Progenitor cell of endocrine pancreas (in vitro differentiated cells): ENCODE results near the gene FLOT2. TPM values are rescaled to one million over a fixed set of nuclear protein-coding genes. Genes with fewer than 3 reads are reported as not detected.
"Not testable (repeated sequence)": the region's sequence is repeated elsewhere in the genome, so short reads cannot be mapped to it uniquely, and the experiment has no call there.

ENCODE experiments used
- DNase-seq: peaks from one replicate; pipeline ENCODE4 v3.0.0; 2021; ENCODE audit warnings: low spot score; ENCODE audit not compliant: unreplicated experiment
- H3K27ac Mint-ChIP-seq: 2 replicates; pipeline ENCODE4 v1.8.0; 2021; ENCODE audit warnings: mild to moderate bottlenecking, moderate library complexity, mixed read lengths
- H3K27me3 Mint-ChIP-seq: 2 replicates; pipeline ENCODE4 v1.8.0; 2021; ENCODE audit warnings: mixed read lengths
- H3K36me3 Mint-ChIP-seq: 2 replicates; pipeline ENCODE4 v1.8.0; 2022; ENCODE audit warnings: mixed read lengths; ENCODE audit not compliant: insufficient read depth
- H3K4me1 Mint-ChIP-seq: 2 replicates; pipeline ENCODE4 v1.8.0; 2021; ENCODE audit warnings: low read depth, mixed read lengths
- H3K4me3 Mint-ChIP-seq: 2 replicates; pipeline ENCODE4 v1.8.0; 2021; ENCODE audit warnings: low read depth, mild to moderate bottlenecking, moderate library complexity, mixed read lengths
- H3K9me3 Mint-ChIP-seq: 2 replicates; pipeline ENCODE4 v1.8.0; 2021; ENCODE audit warnings: low read depth, mixed read lengths
- total RNA-seq: library from RNA; stranded (reverse); gene quantifications from 2 replicates; pipeline ENCODE4 v1.2.1, GENCODE V29; 2021
- TF ChIP-seq, protein P1 (sequence below): fragments of 200-600 bp; sonication (generic); IDR thresholded peaks from one replicate; pipeline ENCODE4 v1.5.0; 2021; ENCODE audit warnings: antibody characterized with exemption, mild to moderate bottlenecking; ENCODE audit not compliant: unreplicated experiment

The FLOT2 gene
- total RNA-seq, 1 donor from 2014 or later = 131 TPM

DNA sequence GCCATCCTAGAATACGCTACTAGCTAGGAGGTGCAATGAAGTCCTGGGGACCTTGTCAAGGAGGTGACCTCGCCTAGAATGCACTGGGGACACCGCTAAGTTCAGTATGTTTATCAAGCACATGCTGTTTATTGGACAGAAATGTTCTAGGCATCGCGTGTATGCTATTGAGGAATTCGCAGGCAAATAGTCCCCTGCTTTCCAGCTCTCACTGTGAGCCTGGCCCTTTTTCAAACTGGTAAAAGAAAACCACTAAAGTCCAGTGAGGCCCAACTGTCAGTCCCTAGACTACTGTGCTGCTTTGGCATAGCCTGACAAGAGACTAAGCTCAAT lies 53.8 kb downstream of the FLOT2 start:
- H3K9me3 Mint-ChIP-seq = no peaks in the 10 kb centered on the region
- DNase-seq = no peak
- peaks cover 10% of the 10 kb centered on the region for H3K4me1 Mint-ChIP-seq
- H3K4me3 Mint-ChIP-seq = peak overlapping the region; percentile 21
- TF ChIP-seq, protein P1, sequence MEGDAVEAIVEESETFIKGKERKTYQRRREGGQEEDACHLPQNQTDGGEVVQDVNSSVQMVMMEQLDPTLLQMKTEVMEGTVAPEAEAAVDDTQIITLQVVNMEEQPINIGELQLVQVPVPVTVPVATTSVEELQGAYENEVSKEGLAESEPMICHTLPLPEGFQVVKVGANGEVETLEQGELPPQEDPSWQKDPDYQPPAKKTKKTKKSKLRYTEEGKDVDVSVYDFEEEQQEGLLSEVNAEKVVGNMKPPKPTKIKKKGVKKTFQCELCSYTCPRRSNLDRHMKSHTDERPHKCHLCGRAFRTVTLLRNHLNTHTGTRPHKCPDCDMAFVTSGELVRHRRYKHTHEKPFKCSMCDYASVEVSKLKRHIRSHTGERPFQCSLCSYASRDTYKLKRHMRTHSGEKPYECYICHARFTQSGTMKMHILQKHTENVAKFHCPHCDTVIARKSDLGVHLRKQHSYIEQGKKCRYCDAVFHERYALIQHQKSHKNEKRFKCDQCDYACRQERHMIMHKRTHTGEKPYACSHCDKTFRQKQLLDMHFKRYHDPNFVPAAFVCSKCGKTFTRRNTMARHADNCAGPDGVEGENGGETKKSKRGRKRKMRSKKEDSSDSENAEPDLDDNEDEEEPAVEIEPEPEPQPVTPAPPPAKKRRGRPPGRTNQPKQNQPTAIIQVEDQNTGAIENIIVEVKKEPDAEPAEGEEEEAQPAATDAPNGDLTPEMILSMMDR = no peak
- H3K27ac Mint-ChIP-seq = peak overlapping the region; percentile 45
- H3K36me3 Mint-ChIP-seq = no peaks in the 10 kb centered on the region
- no peaks in the 10 kb centered on the region for H3K27me3 Mint-ChIP-seq

DNA sequence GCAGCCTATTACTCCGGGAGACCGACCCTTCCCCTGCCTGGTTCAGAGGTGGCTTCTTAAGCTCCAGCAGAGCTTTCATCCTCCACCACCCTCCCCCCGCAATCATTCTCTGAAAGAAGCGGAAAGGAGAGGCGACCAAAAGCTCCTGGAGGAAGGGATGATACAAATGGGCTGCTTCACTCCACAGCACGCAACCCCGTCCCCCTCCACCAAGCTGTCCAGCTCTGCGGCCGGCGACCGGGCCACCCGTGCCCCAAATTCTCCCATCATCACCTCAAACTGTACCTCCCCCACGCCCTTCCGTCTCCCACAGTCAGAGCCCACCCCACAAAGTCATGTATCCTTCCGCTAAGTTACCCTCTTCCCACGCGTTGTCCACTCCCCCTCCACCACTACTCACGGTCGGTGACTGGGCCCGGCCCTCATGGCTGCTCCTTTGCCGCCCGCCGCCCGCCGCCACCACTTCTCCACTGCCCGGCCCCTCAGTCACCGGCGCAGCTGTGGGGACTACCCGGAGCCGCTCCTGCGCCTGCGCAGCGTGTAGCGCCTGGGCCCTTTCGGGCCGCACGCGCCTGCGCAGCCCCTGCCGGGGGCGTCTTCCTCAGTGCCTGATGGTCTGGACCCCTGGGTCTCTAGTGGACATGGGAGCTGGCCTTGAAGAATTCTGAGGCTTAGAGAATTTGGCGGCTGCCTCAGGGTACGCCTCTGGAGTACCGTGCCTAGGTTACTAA lies 55.1 kb downstream of the FLOT2 start, which contains the start of gene FAM222B:
Gene FAM222B (minus strand): TSS at position 509 of the 731 bp plus-strand sequence. CDS start 76,123 bp downstream, outside the sequence.
- DNase-seq = peak; percentile 86
- H3K9me3 Mint-ChIP-seq = no peaks in the 10 kb centered on the region

DNA sequence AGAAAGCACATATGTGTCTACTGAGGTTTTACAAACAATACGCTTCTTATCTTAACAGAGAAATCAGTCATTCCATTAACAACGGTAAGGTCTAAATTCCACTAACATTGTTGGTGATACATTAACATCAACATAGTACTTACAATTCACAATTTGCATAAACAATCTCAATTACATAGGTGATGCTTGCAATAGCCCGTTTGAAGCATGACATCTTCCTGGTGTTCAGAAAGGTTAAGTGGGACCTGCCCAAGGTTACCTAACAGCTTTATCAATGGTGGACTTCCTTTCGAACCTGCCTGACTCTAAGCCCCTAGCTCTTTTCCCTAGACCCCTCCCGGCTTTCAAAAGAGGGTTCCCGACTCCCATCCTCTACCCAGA lies 55.6 kb downstream of the FLOT2 start:
- no peaks in the 10 kb centered on the region for H3K9me3 Mint-ChIP-seq
- peak overlapping the region; percentile 91 for H3K4me3 Mint-ChIP-seq
- H3K36me3 Mint-ChIP-seq = no peaks in the 10 kb centered on the region
- TF ChIP-seq, protein P1 = no peak
- no peak for DNase-seq
- peak overlapping the region; percentile 98 for H3K27ac Mint-ChIP-seq
- peaks cover 10% of the 10 kb centered on the region for H3K4me1 Mint-ChIP-seq
- H3K27me3 Mint-ChIP-seq = no peaks in the 10 kb centered on the region

More for the DNA sequence above, 55.1 kb downstream of the FLOT2 start, which contains the start of gene FAM222B:
- Mint-ChIP-seq H3K27ac (peak within 1 kb of the TSS; percentile 98), H3K4me1 (peaks cover 10% of the 10 kb centered on the region), H3K36me3 (no peaks in the 10 kb centered on the region), H3K4me3 (peak within 1 kb of the TSS; percentile 91), H3K27me3 (no peaks in the 10 kb centered on the region)
- TF ChIP-seq, protein P1 = no peak

DNA sequence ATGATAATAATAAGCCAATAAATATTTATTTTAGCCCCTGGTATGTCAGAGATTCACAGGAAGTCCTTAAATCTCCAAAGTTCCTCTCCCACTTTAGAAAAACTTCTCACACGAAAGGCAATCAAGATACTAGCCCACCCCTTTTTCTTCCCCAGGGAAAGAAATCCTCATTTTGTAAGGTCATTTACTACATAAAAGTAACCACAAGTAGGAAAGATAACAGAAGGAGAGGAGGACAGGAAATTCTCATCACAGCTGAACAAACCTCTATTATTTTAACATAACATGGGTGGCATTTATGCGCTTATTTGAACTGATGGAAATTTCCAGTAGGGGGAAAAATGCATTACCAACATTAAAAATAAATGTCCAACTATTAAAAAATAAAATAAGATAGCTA lies 58.3 kb downstream of the FLOT2 start:
- H3K36me3 Mint-ChIP-seq = peaks cover 1% of the 10 kb centered on the region
- DNase-seq = no peak
- H3K4me1 Mint-ChIP-seq = peaks cover 13% of the 10 kb centered on the region
- H3K9me3 Mint-ChIP-seq = no peaks in the 10 kb centered on the region
- TF ChIP-seq, protein P1 = no peak
- H3K27me3 Mint-ChIP-seq = no peaks in the 10 kb centered on the region
- no peak overlapping the region for H3K4me3 Mint-ChIP-seq
- no peak overlapping the region for H3K27ac Mint-ChIP-seq

DNA sequence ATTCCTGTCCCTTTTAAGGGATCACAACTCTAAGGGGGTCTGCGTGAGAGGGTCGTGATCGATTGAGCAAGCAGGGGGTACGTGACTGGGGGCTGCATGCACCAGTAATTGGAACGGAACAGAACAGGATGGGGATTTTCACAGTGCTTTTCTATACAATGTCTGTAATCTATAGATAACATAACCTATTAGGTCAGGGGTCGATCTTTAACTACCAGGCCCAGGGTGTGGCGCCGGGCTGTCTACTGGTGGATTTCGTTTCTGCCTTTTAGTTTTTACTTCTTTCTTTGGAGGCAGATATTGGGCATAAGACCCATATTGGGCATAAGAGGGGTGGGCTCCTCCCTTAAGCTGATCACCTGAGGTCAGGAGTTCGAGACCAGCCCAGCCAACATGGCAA lies 61.0 kb downstream of the FLOT2 start:
- not testable (repeated sequence) for H3K27me3 Mint-ChIP-seq, H3K36me3 Mint-ChIP-seq, H3K4me3 Mint-ChIP-seq, H3K4me1 Mint-ChIP-seq, DNase-seq, H3K9me3 Mint-ChIP-seq
- peak overlapping the region; percentile 92 for H3K27ac Mint-ChIP-seq

DNA sequence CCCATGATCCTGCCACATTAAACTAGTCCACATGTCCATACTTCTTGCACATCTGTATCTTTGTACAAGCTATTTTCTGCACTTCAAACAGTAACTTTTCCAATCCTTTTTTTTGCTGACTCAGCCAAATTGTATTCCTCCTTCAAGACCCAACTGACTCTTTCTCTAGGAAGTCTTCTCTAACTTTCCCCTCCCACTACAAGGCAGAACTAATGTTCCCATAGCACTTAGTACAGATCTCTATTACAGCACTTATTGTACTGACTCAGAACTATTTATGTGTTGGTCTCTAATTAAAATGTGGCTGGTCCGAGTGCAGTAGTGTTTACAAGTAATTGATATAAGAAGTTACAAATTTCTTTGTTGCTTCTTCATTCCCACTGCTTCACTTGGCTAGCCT lies 63.1 kb downstream of the FLOT2 start:
- no peak for DNase-seq
- no peaks in the 10 kb centered on the region for H3K27me3 Mint-ChIP-seq
- H3K4me1 Mint-ChIP-seq = peaks cover 3% of the 10 kb centered on the region
- TF ChIP-seq, protein P1 = no peak
- no peak overlapping the region for H3K4me3 Mint-ChIP-seq
- H3K27ac Mint-ChIP-seq = no peak overlapping the region
- H3K36me3 Mint-ChIP-seq = peaks cover 15% of the 10 kb centered on the region
- H3K9me3 Mint-ChIP-seq = no peaks in the 10 kb centered on the region
